Activated CD8-positive, alpha-beta T cell treated with anti-CD3 and anti-CD28 coated beads, Interleukin-2, amount 10 ng/mL, durations not matched to agents 7 days and 5 days (primary cell): ENCODE measurements around the gene MATCAP1. TPM values are rescaled to one million over a fixed set of nuclear protein-coding genes. Genes with fewer than 3 reads are reported as not detected.
A peak's percentile ranks its signal among the peaks of the same experiment; 100 is the strongest.

Experiments used
- ATAC-seq: fragments of 150-1000 bp; cut with Tn5 transposase; one replicate; pipeline ENCODE4 v1.10.0; 2021; ENCODE audit warnings: moderate library complexity
- CTCF ChIA-PET: fragments of 350-600 bp; sonication (Branson Sonifier 250); formaldehyde crosslinking; loops from one replicate; lab custom pipeline; 2021; ENCODE audit warnings: antibody characterized with exemption; lab: Charles Lee
- POLR2A ChIA-PET: fragments of 350-600 bp; sonication (Branson Sonifier 250); formaldehyde crosslinking; loops from one replicate; lab custom pipeline; 2021; ENCODE audit warnings: antibody characterized with exemption; lab: Charles Lee
- DNase-seq: peaks from one replicate; pipeline ENCODE4 v3.0.0-alpha.2; 2020
- H3K27ac Mint-ChIP-seq: one replicate; pipeline ENCODE4 v1.8.0; 2021; ENCODE audit warnings: mild to moderate bottlenecking, mixed read lengths
- H3K27me3 Mint-ChIP-seq: one replicate; pipeline ENCODE4 v1.8.0; 2021; ENCODE audit warnings: low read depth, mixed read lengths
- H3K36me3 Mint-ChIP-seq: one replicate; pipeline ENCODE4 v1.8.0; 2021; ENCODE audit warnings: low read depth, mixed read lengths
- H3K4me1 Mint-ChIP-seq: one replicate; pipeline ENCODE4 v1.8.0; 2021; ENCODE audit warnings: low read depth, mixed read lengths
- H3K4me3 Mint-ChIP-seq: one replicate; pipeline ENCODE4 v1.8.0; 2021; ENCODE audit warnings: mild to moderate bottlenecking, mixed read lengths
- H3K9me3 Mint-ChIP-seq: one replicate; pipeline ENCODE4 v1.8.0; 2022; ENCODE audit warnings: mixed read lengths; ENCODE audit not compliant: insufficient read depth
- total RNA-seq, 2 experiments: library from RNA; stranded (reverse); gene quantifications; one replicate each; pipeline ENCODE4 v1.2.3, GENCODE V29; 2021

Gene MATCAP1
- total RNA-seq, 2 experiments from 2014 or later: 43.3 to 48.2 TPM

GRCh38 chr16:67162506-67163163, 21.1 kb downstream of the MATCAP1 start:
- no peak for DNase-seq
- Mint-ChIP-seq H3K27ac (no peak overlapping the region), H3K27me3 (peaks cover 39% of the 10 kb centered on the region), H3K36me3 (peaks cover 35% of the 10 kb centered on the region), H3K4me3 (peak overlapping the region; percentile 8), H3K9me3 (no peaks in the 10 kb centered on the region), H3K4me1 (peaks cover 67% of the 10 kb centered on the region)
- CTCF ChIA-PET: interaction anchor here (0.7 to 5.3 kb wide), 11 partner anchors 7 to 150 kb away, joined by 3 to 47 read pairs (median 5); partner anchors contain the start of genes B3GNT9, FHOD1, MATCAP1 and PHAF1
- no peak for ATAC-seq
- POLR2A ChIA-PET: interaction anchor here (0.6 to 1.5 kb wide), 3 partner anchors 10 to 21 kb away, joined by 3 to 11 read pairs (median 4); no protein-coding TSS in a partner anchor

DNA sequence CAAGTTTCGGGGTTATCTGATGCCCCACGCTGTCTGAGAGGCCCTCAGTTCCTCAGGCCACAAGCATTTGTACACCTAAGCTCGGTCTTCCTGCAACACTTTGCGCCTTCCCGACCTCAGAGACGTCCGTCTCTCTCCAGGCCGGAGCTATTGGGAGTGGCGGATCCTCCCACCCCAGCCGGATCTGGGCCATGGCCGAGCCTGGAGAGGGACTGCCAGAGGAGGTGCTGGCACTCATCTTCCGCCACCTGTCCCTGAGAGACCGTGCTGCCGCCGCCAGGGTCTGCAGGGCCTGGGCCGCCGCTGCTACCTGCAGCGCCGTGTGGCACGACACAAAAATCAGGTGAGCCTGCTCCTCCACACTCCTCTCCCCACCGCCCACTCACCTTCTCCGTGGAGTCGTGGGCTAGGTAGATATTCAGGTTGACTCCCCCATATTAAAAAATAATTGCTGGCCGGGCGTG, 22.1 kb downstream of the MATCAP1 start:
- DNase-seq (no peak), ATAC-seq (no peak)
- H3K4me1 Mint-ChIP-seq: peaks cover 70% of the 10 kb centered on the region
- peak overlapping the region; percentile 40 for H3K4me3 Mint-ChIP-seq
- ChIA-PET CTCF (interaction anchor here (2.5 to 6.9 kb wide), 4 partner anchors 10 to 184 kb away, joined by 12 to 95 read pairs (median 30); partner anchors contain the start of gene B3GNT9), POLR2A (interaction anchor here (1.3 kb wide), 1 partner anchor 11 kb away, joined by 3 read pairs; no protein-coding TSS in a partner anchor)
- H3K27me3 Mint-ChIP-seq: peaks cover 30% of the 10 kb centered on the region
- no peaks in the 10 kb centered on the region for H3K9me3 Mint-ChIP-seq
- peaks cover 33% of the 10 kb centered on the region for H3K36me3 Mint-ChIP-seq
- no peak overlapping the region for H3K27ac Mint-ChIP-seq

GRCh38 chr16:67158637-67159600, 24.8 kb downstream of the MATCAP1 start:
- Mint-ChIP-seq H3K27me3 (peaks cover 11% of the 10 kb centered on the region), H3K36me3 (peaks cover 42% of the 10 kb centered on the region), H3K27ac (peak overlapping the region; percentile 94), H3K9me3 (no peaks in the 10 kb centered on the region), H3K4me1 (peaks cover 70% of the 10 kb centered on the region), H3K4me3 (peak overlapping the region; percentile 96)
- ChIA-PET CTCF (interaction anchor here (1.0 to 6.9 kb wide), 13 partner anchors 16 to 205 kb away, joined by 3 to 95 read pairs (median 9); partner anchors contain the start of gene CBFB), POLR2A (interaction anchor here (0.6 to 2.9 kb wide), 13 partner anchors 8 to 183 kb away, joined by 3 to 13 read pairs (median 3); partner anchors contain the start of genes B3GNT9 and NOL3)
- ATAC-seq (peak; percentile 42), DNase-seq (peak; percentile 88)

GRCh38 chr16:67157892-67158635, 25.7 kb downstream of the MATCAP1 start:
- H3K27ac Mint-ChIP-seq: peak overlapping the region; percentile 94
- DNase-seq: no peak
- peaks cover 72% of the 10 kb centered on the region for H3K4me1 Mint-ChIP-seq
- ATAC-seq: no peak
- H3K36me3 Mint-ChIP-seq: peaks cover 46% of the 10 kb centered on the region
- POLR2A ChIA-PET: interaction anchor here (0.6 to 2.9 kb wide), 11 partner anchors 12 to 151 kb away, joined by 3 to 13 read pairs (median 4); partner anchors contain the start of gene NOL3
- CTCF ChIA-PET: interaction anchor here (0.9 to 6.9 kb wide), 13 partner anchors 12 to 336 kb away, joined by 3 to 95 read pairs (median 6); partner anchors contain the start of genes CES3 and NOL3
- peak overlapping the region; percentile 96 for H3K4me3 Mint-ChIP-seq
- no peaks in the 10 kb centered on the region for H3K9me3 Mint-ChIP-seq
- peaks cover 6% of the 10 kb centered on the region for H3K27me3 Mint-ChIP-seq

GRCh38 chr16:67157106-67157748, 26.5 kb downstream of the MATCAP1 start:
- ChIA-PET CTCF (interaction anchor here (0.9 to 6.9 kb wide), 15 partner anchors 11 to 337 kb away, joined by 3 to 95 read pairs (median 5); partner anchors contain the start of genes CES3 and NOL3), POLR2A (interaction anchor here (1.3 to 1.8 kb wide), 3 partner anchors 129 to 143 kb away, joined by 6 to 7 read pairs (median 6); no protein-coding TSS in a partner anchor)
- Mint-ChIP-seq H3K4me3 (peak overlapping the region; percentile 96), H3K9me3 (no peaks in the 10 kb centered on the region), H3K36me3 (peaks cover 46% of the 10 kb centered on the region), H3K27ac (peak overlapping the region; percentile 94), H3K27me3 (peaks cover 4% of the 10 kb centered on the region), H3K4me1 (peaks cover 71% of the 10 kb centered on the region)
- DNase-seq (no peak), ATAC-seq (no peak)

DNA sequence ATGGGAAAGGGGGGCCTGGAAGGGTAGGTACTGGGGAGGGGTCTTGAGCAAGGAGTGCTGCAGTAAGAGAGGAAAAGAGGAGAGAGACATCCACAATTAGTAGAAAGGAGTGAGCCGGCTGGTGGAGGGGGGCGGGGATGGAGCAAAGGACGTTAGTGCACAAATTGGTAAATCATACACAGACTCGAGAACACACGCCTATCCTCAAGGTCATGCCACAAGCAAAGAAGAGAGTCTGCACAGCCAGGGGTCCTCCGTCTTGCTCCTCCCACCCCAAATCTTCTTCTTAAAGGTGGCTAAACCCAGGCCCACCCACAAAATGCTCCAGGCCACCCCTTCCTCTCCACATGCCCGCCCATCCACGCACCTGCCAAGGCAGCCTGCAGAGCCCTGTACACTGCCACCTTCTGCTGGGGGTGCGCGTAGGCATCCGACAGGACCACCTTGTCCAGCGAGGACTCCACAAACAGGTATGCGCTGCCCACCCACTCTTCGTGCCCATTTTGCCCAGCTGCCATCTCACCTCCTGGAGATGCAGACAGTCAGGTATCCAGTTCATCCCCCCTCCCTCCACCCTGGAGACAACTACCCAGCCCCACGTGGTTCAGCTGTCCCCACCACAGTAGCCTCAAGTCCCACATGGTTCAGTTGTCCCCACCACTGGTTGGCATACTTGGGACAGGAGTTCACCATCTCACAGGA, 27.5 kb downstream of the MATCAP1 start:
- DNase-seq (no peak), ATAC-seq (no peak)
- POLR2A ChIA-PET: interaction anchor here (0.7 kb wide), 1 partner anchor 202 kb away, joined by 3 read pairs; no protein-coding TSS in a partner anchor
- H3K27me3 Mint-ChIP-seq: peaks cover under 1% of the 10 kb centered on the region
- CTCF ChIA-PET: interaction anchor here (0.9 to 6.9 kb wide), 28 partner anchors 12 to 261 kb away, joined by 3 to 149 read pairs (median 9); partner anchors contain the start of genes CBFB, CES4A and PHAF1
- peaks cover 38% of the 10 kb centered on the region for H3K36me3 Mint-ChIP-seq
- no peak overlapping the region for H3K27ac Mint-ChIP-seq
- peaks cover 72% of the 10 kb centered on the region for H3K4me1 Mint-ChIP-seq
- H3K4me3 Mint-ChIP-seq: peak overlapping the region; percentile 13
- H3K9me3 Mint-ChIP-seq: no peaks in the 10 kb centered on the region

DNA sequence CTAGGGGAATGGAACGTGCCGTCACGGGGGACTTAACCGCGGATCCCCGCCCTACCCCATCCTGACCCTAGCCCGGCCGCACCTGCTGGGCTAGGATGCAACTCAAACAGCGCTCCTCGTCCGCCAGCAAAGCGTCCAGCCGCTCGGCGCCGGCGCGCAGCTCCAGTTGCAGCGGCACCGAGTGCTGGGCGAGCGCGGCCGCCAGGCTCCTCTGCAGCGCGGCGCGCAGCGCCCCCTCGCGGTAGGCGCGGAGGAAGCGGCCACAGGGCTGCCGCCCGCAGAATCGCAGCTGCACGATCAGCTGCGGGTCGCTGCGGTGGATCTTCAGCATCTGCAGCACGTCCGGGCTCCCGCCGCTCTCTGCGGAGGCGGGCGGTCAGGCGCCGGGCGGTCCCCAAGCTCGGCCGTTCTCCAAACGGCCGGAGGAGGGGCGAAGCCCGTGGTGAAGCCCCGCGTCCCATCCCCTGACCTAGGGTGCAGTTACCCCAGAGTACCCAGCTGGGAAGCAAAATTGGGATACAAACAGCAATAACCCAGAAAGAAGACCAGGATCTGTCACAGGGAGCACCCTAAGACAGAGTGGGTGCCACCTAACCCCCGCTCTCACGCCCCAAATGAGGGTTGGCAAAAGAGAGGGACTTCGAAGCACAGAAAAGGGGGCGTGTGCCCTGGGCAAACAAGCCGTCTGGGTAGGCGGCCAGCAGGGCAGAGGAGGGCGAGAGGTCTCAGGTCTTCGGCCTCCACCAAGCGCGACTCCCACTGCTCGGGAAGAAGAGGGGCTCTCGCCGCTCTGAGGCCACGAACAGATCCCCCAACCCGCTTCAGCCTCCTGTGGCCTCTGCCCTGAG, 28.2 kb downstream of the MATCAP1 start:
- peaks cover 70% of the 10 kb centered on the region for H3K4me1 Mint-ChIP-seq
- ChIA-PET POLR2A (interaction anchor here (0.6 to 1.2 kb wide), 7 partner anchors 10 to 201 kb away, joined by 3 to 5 read pairs (median 3); partner anchors contain the start of gene HSF4), CTCF (interaction anchor here (0.6 to 6.9 kb wide), 80 partner anchors 8 to 282 kb away, joined by 3 to 149 read pairs (median 6); partner anchors contain the start of genes CBFB, CES4A, CIAO2B and FHOD1)
- no peaks in the 10 kb centered on the region for H3K9me3 Mint-ChIP-seq
- ATAC-seq: peak; percentile 43
- H3K27ac Mint-ChIP-seq: peak overlapping the region; percentile 57
- H3K36me3 Mint-ChIP-seq: peaks cover 35% of the 10 kb centered on the region
- peak overlapping the region; percentile 69 for H3K4me3 Mint-ChIP-seq
- DNase-seq: peak; percentile 82
- H3K27me3 Mint-ChIP-seq: peaks cover 3% of the 10 kb centered on the region

DNA sequence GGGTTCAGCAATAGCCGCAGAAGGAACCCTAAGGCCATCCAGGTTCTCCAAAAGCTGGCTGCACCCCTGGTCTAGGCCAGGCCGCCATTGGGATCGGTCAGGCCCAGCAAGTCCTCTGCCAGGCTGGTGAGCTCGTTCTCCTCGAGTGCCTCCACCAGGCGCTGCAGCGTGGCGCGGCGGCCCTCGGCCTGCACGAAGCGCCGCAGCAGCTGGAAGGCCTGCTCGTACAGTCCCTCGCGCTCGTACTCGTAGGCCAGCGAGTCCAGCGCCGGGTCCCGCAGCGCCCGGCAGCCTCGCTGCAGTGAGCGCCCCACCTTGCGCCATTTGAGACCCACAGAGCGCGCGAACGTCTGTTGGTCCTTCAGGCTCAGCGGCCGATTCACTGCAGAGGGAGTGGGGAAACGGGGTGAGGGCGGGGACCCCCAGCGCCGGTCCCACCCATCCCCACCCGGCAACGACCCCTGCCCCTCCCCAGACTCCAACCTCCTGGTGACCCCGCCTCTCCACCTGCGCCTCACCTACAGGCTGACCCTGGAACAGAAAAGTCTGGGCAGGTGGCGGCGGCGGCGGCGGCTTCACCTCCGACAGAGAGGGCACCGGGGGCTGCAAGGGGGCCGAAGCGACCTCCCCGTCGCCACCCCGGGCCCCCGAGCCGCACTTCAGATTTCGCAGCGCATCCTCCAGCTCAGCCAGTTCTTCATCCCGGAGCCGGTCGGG, 29.0 kb downstream of the MATCAP1 start:
- ATAC-seq: no peak

More for the DNA sequence above, 29.0 kb downstream of the MATCAP1 start:
- DNase-seq: no peak
- Mint-ChIP-seq H3K4me3 (peak overlapping the region; percentile 69), H3K36me3 (peaks cover 35% of the 10 kb centered on the region), H3K27ac (no peak overlapping the region), H3K9me3 (no peaks in the 10 kb centered on the region), H3K4me1 (peaks cover 67% of the 10 kb centered on the region), H3K27me3 (peaks cover 3% of the 10 kb centered on the region)
- POLR2A ChIA-PET: interaction anchor here (0.6 to 1.2 kb wide), 6 partner anchors 10 to 181 kb away, joined by 3 to 5 read pairs (median 3); partner anchors contain the start of gene HSF4
- CTCF ChIA-PET: interaction anchor here (0.5 to 6.9 kb wide), 82 partner anchors 9 to 282 kb away, joined by 3 to 149 read pairs (median 6); partner anchors contain the start of genes CBFB, CES4A, CIAO2B and FHOD1
